Fibroblast of mammary gland (primary cell): Measurements from ENCODE around the gene OTOS.

Experiments
- DNase-seq: peaks from one replicate; pipeline ENCODE4 v3.0.0-alpha.2; 2010; ENCODE audit warnings: low read depth
- H3K4me3 ChIP-seq: 2 replicates; pipeline ENCODE4 v1.5.1; 2011; ENCODE audit warnings: low read depth, mild to moderate bottlenecking, low read length, moderate library complexity; ENCODE audit not compliant: control insufficient read depth
- TF ChIP-seq, protein P1 (sequence below): conservative IDR thresholded peaks from 2 replicates; pipeline ENCODE4 v1.5.1; 2011; ENCODE audit warnings: low read depth, low read length, inconsistent platforms; ENCODE audit not compliant: control insufficient read depth, insufficient read depth

The OTOS gene

DNA sequence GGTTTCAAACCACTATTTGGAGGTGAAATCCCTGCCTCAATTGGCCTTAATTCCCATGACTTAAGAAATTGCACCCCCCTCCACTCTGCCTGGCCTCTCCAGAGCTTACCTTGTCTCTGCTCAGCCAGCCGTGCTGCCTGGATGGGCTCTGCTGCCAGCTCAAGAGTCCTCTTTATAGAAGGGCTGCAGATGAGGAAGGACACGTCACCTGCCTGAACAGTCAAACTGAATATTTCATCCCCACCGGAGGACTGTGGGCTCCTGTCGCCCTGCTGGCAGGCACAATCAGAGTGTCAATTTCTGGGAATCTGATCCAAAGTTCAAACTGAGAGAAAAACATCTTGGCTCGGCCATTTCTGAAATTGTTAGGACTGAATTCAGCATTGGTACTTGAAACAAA, at the start of gene OTOS:
TSS of gene OTOS (minus strand) at position 148 of the 400 bp plus-strand sequence. CDS start 332 bp downstream, outside the sequence.
- H3K4me3 ChIP-seq = no peak within 1 kb of the TSS
- TF ChIP-seq, protein P1, sequence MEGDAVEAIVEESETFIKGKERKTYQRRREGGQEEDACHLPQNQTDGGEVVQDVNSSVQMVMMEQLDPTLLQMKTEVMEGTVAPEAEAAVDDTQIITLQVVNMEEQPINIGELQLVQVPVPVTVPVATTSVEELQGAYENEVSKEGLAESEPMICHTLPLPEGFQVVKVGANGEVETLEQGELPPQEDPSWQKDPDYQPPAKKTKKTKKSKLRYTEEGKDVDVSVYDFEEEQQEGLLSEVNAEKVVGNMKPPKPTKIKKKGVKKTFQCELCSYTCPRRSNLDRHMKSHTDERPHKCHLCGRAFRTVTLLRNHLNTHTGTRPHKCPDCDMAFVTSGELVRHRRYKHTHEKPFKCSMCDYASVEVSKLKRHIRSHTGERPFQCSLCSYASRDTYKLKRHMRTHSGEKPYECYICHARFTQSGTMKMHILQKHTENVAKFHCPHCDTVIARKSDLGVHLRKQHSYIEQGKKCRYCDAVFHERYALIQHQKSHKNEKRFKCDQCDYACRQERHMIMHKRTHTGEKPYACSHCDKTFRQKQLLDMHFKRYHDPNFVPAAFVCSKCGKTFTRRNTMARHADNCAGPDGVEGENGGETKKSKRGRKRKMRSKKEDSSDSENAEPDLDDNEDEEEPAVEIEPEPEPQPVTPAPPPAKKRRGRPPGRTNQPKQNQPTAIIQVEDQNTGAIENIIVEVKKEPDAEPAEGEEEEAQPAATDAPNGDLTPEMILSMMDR = no peak
- DNase-seq = no peak

DNA sequence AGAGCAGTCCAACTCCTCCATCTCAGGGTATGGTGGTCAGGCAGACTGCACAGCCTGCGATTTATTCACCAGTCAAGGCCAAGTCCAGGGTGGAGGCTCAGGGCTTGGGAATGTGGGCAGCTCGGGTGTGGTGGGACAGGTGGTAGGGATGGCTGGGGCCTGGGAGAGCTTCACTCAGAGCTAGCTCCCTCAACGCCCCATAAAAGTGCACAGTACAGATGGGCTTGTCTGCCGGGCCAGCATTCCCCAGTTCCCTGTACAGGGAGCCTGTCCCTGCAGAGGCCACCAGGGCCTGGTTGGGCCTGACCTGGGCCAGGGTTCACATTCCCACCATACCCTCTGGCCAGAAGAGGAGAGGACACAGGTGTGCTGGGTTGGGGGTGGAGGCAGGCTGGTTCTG, 49.2 kb upstream of the OTOS start:
- TF ChIP-seq, protein P1 = no peak
- no peak for DNase-seq
- H3K4me3 ChIP-seq = no peak overlapping the region

DNA sequence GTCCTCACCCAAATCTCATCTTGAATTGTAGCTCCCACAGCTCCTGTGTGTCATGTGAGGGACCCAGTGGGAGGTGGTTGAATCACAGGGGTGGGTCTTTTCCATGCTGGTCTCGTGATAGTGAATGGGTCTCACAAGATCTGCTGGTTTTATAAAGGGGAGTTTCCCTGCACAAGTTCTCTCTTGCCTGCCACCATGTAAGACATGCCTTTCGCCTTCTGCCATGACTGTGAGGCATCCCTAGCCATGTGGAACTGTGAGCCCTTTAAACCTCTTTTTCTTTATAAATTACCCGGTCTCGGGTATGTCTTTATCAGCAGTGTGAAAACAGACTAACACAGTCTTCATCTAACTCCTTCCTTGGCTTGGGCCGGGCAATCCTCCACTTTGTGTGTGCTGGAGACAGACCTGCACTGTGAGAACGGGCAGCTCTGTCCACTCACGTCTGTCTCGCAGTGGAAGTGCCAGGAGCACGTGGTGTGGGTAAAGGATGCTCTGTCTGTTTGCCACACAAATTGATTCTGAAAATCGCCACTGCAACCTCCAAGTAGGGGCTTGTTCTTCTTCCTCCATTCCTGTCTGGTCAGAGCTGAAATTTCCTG, 47.6 kb upstream of the OTOS start:
- no peak for DNase-seq
- TF ChIP-seq, protein P1 = no peak
- H3K4me3 ChIP-seq = no peak overlapping the region

DNA sequence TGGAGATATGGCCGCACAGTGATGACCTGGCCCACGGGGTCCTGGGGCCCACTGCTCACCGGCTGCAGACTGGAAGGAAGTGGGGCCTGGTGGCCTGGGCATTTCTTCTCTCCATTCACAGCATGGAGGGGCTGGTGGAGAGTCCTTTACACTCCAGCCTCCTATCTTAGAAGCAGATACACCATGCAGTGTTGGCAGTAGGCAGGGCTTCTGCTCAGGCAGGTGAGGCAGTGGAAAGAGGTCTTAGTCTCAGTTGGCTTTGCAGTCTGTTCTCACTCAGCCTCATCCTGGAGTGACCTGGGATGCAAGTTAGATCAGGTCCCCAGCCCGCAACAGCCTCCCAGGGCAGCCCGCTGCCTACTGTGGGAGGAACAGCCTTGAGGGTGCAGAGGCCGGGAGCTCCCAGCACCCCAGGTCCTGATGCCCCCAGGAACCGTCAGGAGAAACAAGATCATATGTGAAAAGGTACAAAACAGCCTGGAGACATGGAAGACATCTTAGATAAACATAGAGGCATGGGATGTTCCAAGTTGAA, 45.8 kb upstream of the OTOS start:
- no peak for DNase-seq
- TF ChIP-seq, protein P1 = no peak
- no peak overlapping the region for H3K4me3 ChIP-seq

DNA sequence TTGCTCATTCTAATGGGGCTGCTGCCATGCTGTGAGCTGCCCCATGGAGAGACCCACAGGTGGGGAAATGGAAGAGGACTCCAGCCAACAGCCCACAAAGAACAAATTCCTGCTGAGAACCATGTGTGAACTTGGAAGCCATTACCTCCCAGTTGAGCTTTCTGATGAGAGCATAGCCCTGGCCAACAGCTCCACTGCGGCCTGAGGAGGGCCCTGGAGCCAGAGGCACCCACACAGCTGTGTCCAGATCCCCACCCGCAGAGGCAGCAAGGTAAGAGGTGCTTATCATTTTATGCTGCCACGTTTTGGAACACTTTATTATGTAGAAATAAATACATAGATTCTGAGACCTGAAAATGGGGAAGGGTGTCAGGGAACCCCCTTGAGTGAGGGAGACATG, 44.2 kb upstream of the OTOS start:
- TF ChIP-seq, protein P1 = no peak
- H3K4me3 ChIP-seq = no peak overlapping the region

DNA sequence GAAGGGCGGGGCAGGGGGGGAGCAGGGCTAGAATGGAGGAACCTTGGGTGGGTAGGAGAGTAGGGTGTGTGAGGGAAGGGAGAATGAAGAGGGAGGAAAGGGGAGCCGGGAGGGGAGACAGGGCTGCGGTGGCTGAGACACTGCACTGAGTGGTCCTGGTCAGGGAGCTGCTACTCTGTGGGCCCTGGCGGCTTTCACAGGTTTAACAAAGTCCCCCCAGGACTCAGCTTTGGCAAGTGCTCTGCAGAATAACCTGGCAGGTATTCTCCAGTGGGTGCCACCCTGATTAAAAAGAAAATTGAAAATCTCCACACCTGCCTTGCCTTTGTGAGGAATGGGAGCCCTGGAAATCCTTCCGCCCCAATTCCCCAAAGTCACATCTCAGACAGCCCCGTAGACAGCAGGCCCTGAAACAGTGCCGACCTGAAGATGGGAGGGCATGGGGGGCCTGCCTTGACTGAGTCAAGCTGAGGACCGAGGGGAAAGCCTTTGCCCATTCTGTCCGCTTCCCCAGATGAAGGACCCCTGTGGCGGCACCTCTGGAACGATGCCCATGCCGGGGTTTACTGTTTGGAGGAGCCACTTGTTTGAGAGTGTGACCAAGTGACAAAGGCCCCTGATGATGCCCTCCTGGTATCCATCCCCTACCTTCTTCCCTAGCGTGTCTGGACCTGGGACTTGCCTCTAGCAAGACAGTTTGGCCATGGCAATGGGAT, 43.6 kb upstream of the OTOS start:
- TF ChIP-seq, protein P1 = no peak
- no peak overlapping the region for H3K4me3 ChIP-seq
- no peak for DNase-seq

More for the DNA sequence above, 44.2 kb upstream of the OTOS start:
- no peak for DNase-seq
